Stimulated activated CD8-positive, alpha-beta memory T cell treated with anti-CD3 and anti-CD28 coated beads, Interleukin-4, amount 100 ng/mL, for 1 hour (primary cell): ENCODE data around the gene MCIDAS.

Experiments
- DNase-seq, 2 donors: peaks; one replicate each; pipeline ENCODE4 v3.0.0-alpha.2; 2020; ENCODE audit warnings: low read depth in 2 of 2, low spot score in 1 of 2

The MCIDAS gene

GRCh38 chr5:55171471-55171870, 55.6 kb downstream of the MCIDAS start:
- no peak for DNase-seq
